Measurements from ENCODE around the gene SLC6A20. TPM values are rescaled to one million over a fixed set of nuclear protein-coding genes. Genes with fewer than 3 reads are reported as not detected.
A peak's percentile ranks its signal among the peaks of the same experiment; 100 is the strongest.

Gene SLC6A20
- total RNA-seq, 4 donors from 2014 or later, result 0.19 to 0.33 (median 0.29) TPM; not detected in 1

DNA sequence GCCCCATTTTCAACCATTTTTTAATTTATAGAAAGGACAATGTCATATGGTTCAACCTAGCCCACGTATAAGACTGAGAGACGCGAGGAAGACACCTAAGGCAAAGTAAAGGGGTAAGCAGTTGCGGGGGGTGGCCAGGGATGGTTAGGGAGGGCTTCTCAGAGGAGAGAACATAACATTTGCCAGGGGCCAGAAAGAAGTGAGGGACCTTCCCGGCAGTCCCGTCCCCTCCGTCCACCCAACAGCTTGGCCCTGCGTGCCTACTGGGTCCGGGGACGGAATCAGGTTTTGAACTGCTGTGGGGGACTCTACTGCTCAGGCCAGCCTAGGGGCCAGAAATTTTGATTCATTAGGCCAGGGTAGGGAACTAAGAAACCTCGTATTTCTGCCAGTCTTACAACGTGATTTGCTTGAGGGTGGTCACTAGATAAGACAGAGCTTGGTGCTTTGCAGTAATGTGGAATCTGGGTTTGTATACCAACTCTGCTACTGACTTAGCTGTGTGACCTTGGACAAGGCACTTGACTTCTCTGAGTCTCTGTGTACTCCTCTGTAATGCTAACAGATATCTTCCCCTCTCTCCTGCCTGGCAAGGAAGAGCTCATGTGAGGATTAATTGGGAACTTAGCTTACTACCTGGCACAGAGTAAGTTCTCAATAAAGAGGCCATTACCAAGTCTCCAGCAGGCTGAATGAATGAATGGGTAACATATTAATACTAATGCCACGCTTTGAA, 734 bp upstream of the SLC6A20 start:
- H3K4me3 ChIP-seq, result peak overlapping the region; percentile 50 to 65 (median 54)
- no peak overlapping the region for H3K27ac ChIP-seq (replicated peaks in 1 of 4)
- TF ChIP-seq POLR2AphosphoS5 (IDR thresholded peaks at IDR 0.05) (no peak), POLR2A (IDR thresholded peaks at IDR 0.05; ENCODE audit: low read depth) (no peak), CTCF (IDR thresholded peaks at IDR 0.05) (no peak), EP300 (IDR thresholded peaks at IDR 0.05) (no peak)
- WGBS, result 69% methylated on average over 13 of the region's 13 CpGs
- DNase-seq (ENCODE audit: extremely low spot score), result no peak
- intact Hi-C loops (cut with DNase I), result no loop called here
- peaks cover 11 to 17% (median 13%) of the 10 kb centered on the region in 4 donors for H3K4me1 ChIP-seq
- H3K27me3 ChIP-seq, result peaks cover 8 to 59% (median 28%) of the 10 kb centered on the region in 4 donors
- H3K9me3 ChIP-seq, result no peaks in the 10 kb centered on the region
- H3K36me3 ChIP-seq, result no peaks in the 10 kb centered on the region

DNA sequence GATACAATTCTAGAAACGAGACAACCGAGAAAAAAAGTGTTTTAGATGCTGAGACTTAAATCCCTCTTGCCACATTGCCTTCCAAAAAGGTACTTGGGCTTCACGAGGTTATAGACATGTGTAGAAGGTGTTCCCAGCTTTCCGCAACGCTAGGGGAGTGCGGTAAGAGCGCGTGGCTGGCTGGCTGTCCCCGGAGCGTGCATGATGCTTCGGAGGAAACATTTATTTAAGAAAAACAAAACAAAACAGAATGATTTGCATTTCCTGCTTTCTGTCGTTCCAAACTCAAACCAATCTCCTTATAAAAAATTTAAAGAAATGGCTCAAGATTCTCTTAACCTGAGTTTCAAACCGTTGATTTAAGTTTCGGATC, 841 bp downstream of the SLC6A20 start:
- Histone ChIP-seq H3K27ac (replicated peaks in 1 of 4) (no peak overlapping the region), H3K36me3 (no peaks in the 10 kb centered on the region), H3K9me3 (no peaks in the 10 kb centered on the region), H3K27me3 (peaks cover 8 to 56% (median 28%) of the 10 kb centered on the region in 4 donors), H3K4me1 (peaks cover 11 to 17% (median 13%) of the 10 kb centered on the region in 4 donors), H3K4me3 (peak overlapping the region; percentile 50 to 65 (median 54))
- no peak for DNase-seq (ENCODE audit: extremely low spot score)
- TF ChIP-seq POLR2AphosphoS5 (IDR thresholded peaks at IDR 0.05) (peak in 1 of 2 donors; percentile 8), POLR2A (IDR thresholded peaks at IDR 0.05; ENCODE audit: low read depth) (no peak)
- intact Hi-C loops (cut with DNase I), result no loop called here
- 29% methylated on average over 14 of the region's 14 CpGs for WGBS

DNA sequence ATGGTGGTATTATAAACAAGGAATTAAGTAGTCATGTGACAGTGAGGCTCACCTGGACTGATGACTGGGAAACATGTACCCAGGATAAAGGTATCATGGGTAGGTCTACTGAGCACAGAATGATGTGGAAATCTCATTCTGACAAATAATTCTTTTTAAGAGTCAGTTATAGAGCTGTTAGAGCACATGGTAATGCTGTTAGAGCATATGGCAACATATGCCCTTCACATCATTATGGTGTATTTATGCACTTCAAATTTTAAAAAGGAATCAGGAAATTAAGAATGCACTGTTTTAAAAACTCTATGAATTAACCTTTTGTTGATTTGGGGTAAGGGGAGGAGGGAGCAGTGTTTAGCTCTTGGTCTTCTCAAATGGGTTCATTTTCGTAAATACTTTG, 1.7 kb downstream of the SLC6A20 start:
- TF ChIP-seq EP300 (IDR thresholded peaks at IDR 0.05) (no peak), CTCF (IDR thresholded peaks at IDR 0.05) (no peak), POLR2A (IDR thresholded peaks at IDR 0.05; ENCODE audit: low read depth) (no peak), POLR2AphosphoS5 (IDR thresholded peaks at IDR 0.05) (no peak)
- intact Hi-C loops (cut with DNase I), result no loop called here
- DNase-seq (ENCODE audit: extremely low spot score), result no peak
- Histone ChIP-seq H3K4me3 (no peak overlapping the region), H3K27me3 (peaks cover 8 to 50% (median 27%) of the 10 kb centered on the region in 4 donors), H3K27ac (replicated peaks in 1 of 4) (no peak overlapping the region), H3K4me1 (peaks cover 11 to 17% (median 13%) of the 10 kb centered on the region in 4 donors), H3K36me3 (no peaks in the 10 kb centered on the region), H3K9me3 (peaks cover 0 to 7% (median 5%) of the 10 kb centered on the region in 4 donors)
- 85% methylated on average over 1 of the region's 1 CpG for WGBS

- peaks cover 11 to 17% (median 13%) of the 10 kb centered on the region in 4 donors for H3K4me1 ChIP-seq
- no peak for TF ChIP-seq POLR2AphosphoS5 (IDR thresholded peaks at IDR 0.05)
- no peak for TF ChIP-seq EP300 (IDR thresholded peaks at IDR 0.05)
- TF ChIP-seq POLR2A (IDR thresholded peaks at IDR 0.05; ENCODE audit: low read depth), result no peak
- H3K36me3 ChIP-seq, result no peaks in the 10 kb centered on the region
- H3K4me3 ChIP-seq, result no peak overlapping the region
- H3K27me3 ChIP-seq, result peaks cover 8 to 45% (median 25%) of the 10 kb centered on the region in 4 donors
- 95% methylated on average over 5 of the region's 5 CpGs for WGBS
- DNase-seq (ENCODE audit: extremely low spot score), result no peak
- intact Hi-C loops (cut with DNase I), result no loop called here
- peaks cover 0 to 9% (median 7%) of the 10 kb centered on the region in 4 donors for H3K9me3 ChIP-seq
- H3K27ac ChIP-seq (replicated peaks in 1 of 4), result no peak overlapping the region
Measured at GRCh38 chr3:45794177-45794560, 2.2 kb downstream of the SLC6A20 start.

DNA sequence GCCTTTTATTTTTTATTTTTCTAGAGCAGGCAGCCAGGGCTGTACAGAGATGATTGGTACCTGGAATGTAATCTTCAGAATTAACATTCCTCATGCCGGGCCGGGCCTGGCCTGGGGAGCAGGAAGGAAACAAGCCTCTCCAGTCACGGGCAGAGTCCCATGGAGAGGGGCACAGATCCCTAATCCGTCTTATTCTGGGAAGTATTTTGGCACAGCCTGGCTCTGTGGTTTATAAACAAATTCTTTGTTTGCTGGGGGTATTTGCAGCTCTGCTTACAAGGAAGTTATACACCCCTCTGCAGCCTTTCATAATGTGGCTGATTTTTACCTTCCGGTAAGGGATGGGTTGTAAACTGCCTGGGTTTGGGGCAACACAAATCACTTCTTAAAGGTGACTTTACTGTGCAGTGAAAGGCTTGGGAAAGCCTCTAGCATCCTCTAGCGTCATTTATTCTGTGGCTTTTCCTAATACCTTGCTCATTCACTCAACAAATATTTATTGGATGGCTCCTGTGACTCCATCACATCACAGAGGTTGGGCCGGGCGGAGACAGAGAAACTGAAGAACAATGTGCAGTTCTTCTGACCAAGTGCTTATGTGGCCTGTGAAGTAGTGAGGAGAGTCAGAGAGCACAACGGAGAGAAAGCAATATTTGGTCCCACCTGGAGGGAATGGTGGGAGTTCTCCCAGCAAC, 2.7 kb downstream of the SLC6A20 start:
- H3K4me3 ChIP-seq, result no peak overlapping the region
- peaks cover 8 to 40% (median 25%) of the 10 kb centered on the region in 4 donors for H3K27me3 ChIP-seq
- no peak for TF ChIP-seq POLR2AphosphoS5 (IDR thresholded peaks at IDR 0.05)
- no peak for TF ChIP-seq POLR2A (IDR thresholded peaks at IDR 0.05; ENCODE audit: low read depth)
- TF ChIP-seq EP300 (IDR thresholded peaks at IDR 0.05), result no peak
- TF ChIP-seq CTCF (IDR thresholded peaks at IDR 0.05), result no peak
- intact Hi-C loops (cut with DNase I), result no loop called here
- no peaks in the 10 kb centered on the region for H3K36me3 ChIP-seq
- peaks cover 0 to 12% (median 8%) of the 10 kb centered on the region in 4 donors for H3K9me3 ChIP-seq
- 73% methylated on average over 9 of the region's 9 CpGs for WGBS
- no peak overlapping the region for H3K27ac ChIP-seq (replicated peaks in 1 of 4)
- H3K4me1 ChIP-seq, result peaks cover 11 to 17% (median 13%) of the 10 kb centered on the region in 4 donors
- no peak for DNase-seq (ENCODE audit: extremely low spot score)

Data from esophagus muscularis mucosa (tissue), 4 donors.